Esophagus squamous epithelium (tissue), 5 donors: Measurements from ENCODE around the gene EVI5. TPM values are rescaled to one million over a fixed set of nuclear protein-coding genes. Genes with fewer than 3 reads are reported as not detected.

ENCODE experiments used
- DNase-seq: peaks from one replicate; lab custom pipeline; 2025; lab: John Stamatoyannopoulos, UW
- H3K27ac ChIP-seq, 4 donors: fragments of 200-600 bp; sonication (generic); one replicate each; pipeline ENCODE4 v1.5.1; 2016 to 2019; ENCODE audit warnings: mild to moderate bottlenecking in 1 of 4
- H3K27me3 ChIP-seq, 4 donors: fragments of 200-600 bp; sonication (generic); 1 replicate in 3 of 4; 2 replicates in 1 of 4; pipeline versions ENCODE4 v1.5.1 to v1.6.0; 2017 to 2021; ENCODE audit warnings: antibody characterized with exemption in 1 of 4
- H3K36me3 ChIP-seq, 3 donors: fragments of 200-600 bp; sonication (generic); one replicate each; pipeline ENCODE4 v1.5.1; 2016 to 2019
- H3K4me1 ChIP-seq, 3 donors: fragments of 200-600 bp; sonication (generic); one replicate each; pipeline ENCODE4 v1.5.1; 2017 to 2019
- H3K4me3 ChIP-seq, 4 donors: fragments of 200-600 bp; sonication (generic); 1 replicate in 3 of 4; 2 replicates in 1 of 4; pipeline ENCODE4 v1.5.1; 2016 to 2019; ENCODE audit warnings: mild to moderate bottlenecking in 2 of 4, moderate library complexity in 1 of 4
- H3K9me3 ChIP-seq, 3 donors: fragments of 200-600 bp; sonication (generic); one replicate each; pipeline ENCODE4 v1.5.1; 2016 to 2019
- POLR2A ChIP-seq, 4 donors: fragments of 450-650 bp; IDR thresholded peaks; one replicate each; pipeline ENCODE4 v1.6.1; 2017; ENCODE audit warnings: antibody characterized with exemption in 4 of 4, mild to moderate bottlenecking in 4 of 4, moderate library complexity in 3 of 4
- WGBS, 2 donors: methylation state at CpG; one replicate each; pipeline ENCODE4 v1.1.5; 2018; 5-methylcytosine and 5-hydroxymethylcytosine counted together
- intact Hi-C: fragments of 100-400 bp; cut with DNase I; formaldehyde crosslinking; loops from one replicate; pipeline ENCODE4 v1.15.0; 2022
- total RNA-seq, 4 donors: library from RNA; depleted of rRNA; stranded (reverse); fragments of >200 nt; gene quantifications; one replicate each; pipeline ENCODE4 v1.1.0, GENCODE V29; 2016
- TF ChIP-seq, protein P1 (sequence below), 6 experiments: fragments of 450-650 bp in 4 of 6; fragments of 200-600 bp in 2 of 6; sonication (generic) in 2 of 6; IDR thresholded peaks; one replicate each; pipeline ENCODE4 v1.5.1; 2016 to 2019; ENCODE audit warnings: antibody characterized with exemption in 6 of 6, mild to moderate bottlenecking in 4 of 6, moderate library complexity in 4 of 6
- donor health status: DM: yes; HTN: yes; CAD: no.

EVI5 gene
- total RNA-seq, 4 donors from 2014 or later: 5.1 to 23.7 (median 9.0) TPM

DNA sequence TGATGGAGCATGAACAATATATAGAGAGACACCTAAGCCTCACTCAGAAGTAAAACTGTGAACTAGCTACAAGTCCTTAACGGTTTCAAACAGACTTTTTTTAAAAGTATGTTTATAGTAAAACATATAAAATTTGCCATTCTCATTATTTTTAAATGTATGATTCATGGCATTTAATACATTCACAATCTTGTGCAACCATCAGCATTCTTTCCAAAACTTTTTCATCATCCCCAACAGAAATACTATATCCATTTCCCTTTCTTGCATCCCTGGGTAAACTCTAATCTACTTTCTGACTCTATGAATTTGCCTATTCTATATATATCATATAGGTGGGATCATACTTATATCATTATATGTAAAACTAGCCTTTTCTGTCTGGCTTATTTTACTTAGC lies 25.5 kb downstream of the EVI5 start:
- WGBS, 2 donors: 66 to 69% methylated on average over 1 of the region's 1 CpG
- Histone ChIP-seq H3K4me1 (peaks cover 0 to 3% (median 0%) of the 10 kb centered on the region in 3 donors), H3K27me3 (no peaks in the 10 kb centered on the region), H3K36me3 (no peaks in the 10 kb centered on the region), H3K4me3 (no peak overlapping the region), H3K27ac (no peak overlapping the region), H3K9me3 (no peaks in the 10 kb centered on the region)
- intact Hi-C loops: no loop called here
- DNase-seq: no peak
- no peak for TF ChIP-seq POLR2A (IDR thresholded peaks at IDR 0.05)

DNA sequence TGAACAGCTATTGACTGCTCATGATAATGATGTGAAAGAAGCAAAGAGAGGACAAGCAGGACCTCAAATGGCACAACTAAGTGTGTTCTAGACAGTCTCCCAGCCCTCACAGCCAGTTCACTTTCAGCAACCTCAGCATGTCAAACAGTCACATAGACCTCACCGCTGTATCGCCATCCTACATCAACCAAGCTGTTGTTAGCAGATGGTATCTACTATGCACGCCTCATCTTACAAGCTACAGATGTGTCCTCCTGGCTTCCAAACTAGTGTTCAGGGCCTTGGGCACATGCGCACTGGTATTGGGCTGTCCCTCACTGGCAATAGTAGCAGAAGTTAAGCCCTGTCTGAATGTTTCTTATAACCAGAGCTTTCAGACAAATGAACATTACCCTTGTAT lies 28.4 kb downstream of the EVI5 start:
- TF ChIP-seq POLR2A (IDR thresholded peaks at IDR 0.05): no peak
- TF ChIP-seq, protein P1, sequence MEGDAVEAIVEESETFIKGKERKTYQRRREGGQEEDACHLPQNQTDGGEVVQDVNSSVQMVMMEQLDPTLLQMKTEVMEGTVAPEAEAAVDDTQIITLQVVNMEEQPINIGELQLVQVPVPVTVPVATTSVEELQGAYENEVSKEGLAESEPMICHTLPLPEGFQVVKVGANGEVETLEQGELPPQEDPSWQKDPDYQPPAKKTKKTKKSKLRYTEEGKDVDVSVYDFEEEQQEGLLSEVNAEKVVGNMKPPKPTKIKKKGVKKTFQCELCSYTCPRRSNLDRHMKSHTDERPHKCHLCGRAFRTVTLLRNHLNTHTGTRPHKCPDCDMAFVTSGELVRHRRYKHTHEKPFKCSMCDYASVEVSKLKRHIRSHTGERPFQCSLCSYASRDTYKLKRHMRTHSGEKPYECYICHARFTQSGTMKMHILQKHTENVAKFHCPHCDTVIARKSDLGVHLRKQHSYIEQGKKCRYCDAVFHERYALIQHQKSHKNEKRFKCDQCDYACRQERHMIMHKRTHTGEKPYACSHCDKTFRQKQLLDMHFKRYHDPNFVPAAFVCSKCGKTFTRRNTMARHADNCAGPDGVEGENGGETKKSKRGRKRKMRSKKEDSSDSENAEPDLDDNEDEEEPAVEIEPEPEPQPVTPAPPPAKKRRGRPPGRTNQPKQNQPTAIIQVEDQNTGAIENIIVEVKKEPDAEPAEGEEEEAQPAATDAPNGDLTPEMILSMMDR (IDR thresholded peaks at IDR 0.05): no peak
- WGBS, 2 donors: 79 to 88% methylated on average over 4 of the region's 4 CpGs
- DNase-seq: no peak
- H3K4me1 ChIP-seq: peaks cover 0 to 3% (median 0%) of the 10 kb centered on the region in 3 donors
- no peak overlapping the region for H3K4me3 ChIP-seq
- H3K27me3 ChIP-seq: no peaks in the 10 kb centered on the region
- intact Hi-C loops: no loop called here
- H3K27ac ChIP-seq: no peak overlapping the region
- no peaks in the 10 kb centered on the region for H3K9me3 ChIP-seq
- H3K36me3 ChIP-seq: no peaks in the 10 kb centered on the region

DNA sequence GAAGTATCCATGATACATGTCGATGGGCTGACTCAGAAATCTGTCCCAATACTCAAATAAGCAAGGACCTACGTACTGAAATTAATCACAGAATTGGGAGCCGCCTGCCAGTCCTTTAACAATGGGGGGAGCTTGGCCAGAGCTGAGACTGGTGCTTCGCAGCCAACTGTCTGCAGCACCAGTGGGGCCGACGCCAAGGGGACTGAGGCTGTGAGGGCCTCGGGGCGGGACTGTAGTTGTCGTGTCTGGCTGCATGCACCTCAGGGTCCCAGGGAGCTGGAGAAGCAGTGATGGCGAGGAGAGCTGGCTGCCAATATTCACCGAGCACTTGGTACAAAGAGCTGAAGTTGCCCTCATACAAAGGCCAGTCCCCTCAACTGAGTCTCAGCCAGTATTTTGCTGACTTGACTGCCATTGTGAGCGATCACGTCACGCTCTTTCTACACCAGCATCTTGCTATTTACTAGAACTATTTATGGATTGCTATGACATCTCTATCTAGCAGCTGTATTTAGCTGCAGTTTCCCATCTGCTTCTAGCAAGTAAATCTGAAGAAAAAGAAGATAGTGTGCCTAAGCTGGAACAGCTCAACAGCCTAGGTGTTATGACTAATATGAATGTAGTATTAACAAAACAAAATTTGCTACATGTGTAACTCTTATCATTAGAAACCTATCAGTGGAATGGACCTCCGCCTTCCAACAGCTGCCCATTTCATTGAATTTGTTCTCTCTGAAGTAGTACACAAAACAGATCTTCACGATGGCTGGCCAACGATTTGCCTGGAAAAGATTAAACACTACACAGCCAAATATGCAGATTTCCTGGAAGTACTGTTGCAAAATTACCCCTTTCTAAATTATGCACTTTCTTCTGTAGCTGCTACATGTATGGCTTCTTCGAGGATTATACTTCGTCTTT lies 29.1 kb downstream of the EVI5 start:
- H3K4me3 ChIP-seq: peak overlapping the region in 1 of 4 donors; percentile 3
- TF ChIP-seq POLR2A (IDR thresholded peaks at IDR 0.05): no peak
- TF ChIP-seq, protein P1 (IDR thresholded peaks at IDR 0.05): no peak
- no peak for DNase-seq
- no peaks in the 10 kb centered on the region for H3K36me3 ChIP-seq
- 72 to 83% methylated on average over 19 of the region's 19 CpGs for WGBS, 2 donors
- H3K27me3 ChIP-seq: no peaks in the 10 kb centered on the region
- H3K27ac ChIP-seq: peak overlapping the region in 2 of 4 donors; percentile 63 to 68
- no peaks in the 10 kb centered on the region for H3K9me3 ChIP-seq
- intact Hi-C loops: no loop called here
- H3K4me1 ChIP-seq: peaks cover 0 to 3% (median 0%) of the 10 kb centered on the region in 3 donors

DNA sequence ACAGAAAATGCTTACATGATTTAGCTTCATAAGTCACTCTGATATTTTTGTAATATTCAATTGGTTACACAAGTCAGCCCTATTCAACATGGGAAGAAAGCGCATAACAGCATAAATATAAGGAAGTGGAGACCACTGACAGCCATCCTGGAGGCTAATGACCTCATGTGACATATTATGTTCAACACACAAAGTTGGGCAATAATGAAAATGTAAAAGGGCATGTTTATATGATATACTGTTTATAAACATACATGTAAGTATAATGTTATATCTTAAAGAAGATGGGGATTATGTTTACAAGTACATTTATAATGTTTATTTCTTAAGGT lies 30.2 kb downstream of the EVI5 start:
- H3K27ac ChIP-seq: no peak overlapping the region
- WGBS, 2 donors: 95 to 100% methylated on average over 1 of the region's 1 CpG
- TF ChIP-seq POLR2A (IDR thresholded peaks at IDR 0.05): no peak
- TF ChIP-seq, protein P1 (IDR thresholded peaks at IDR 0.05): no peak
- no peak for DNase-seq
- H3K9me3 ChIP-seq: no peaks in the 10 kb centered on the region
- no peak overlapping the region for H3K4me3 ChIP-seq
- H3K36me3 ChIP-seq: no peaks in the 10 kb centered on the region
- H3K4me1 ChIP-seq: peaks cover 0 to 3% (median 0%) of the 10 kb centered on the region in 3 donors
- intact Hi-C loops: no loop called here
- H3K27me3 ChIP-seq: no peaks in the 10 kb centered on the region

DNA sequence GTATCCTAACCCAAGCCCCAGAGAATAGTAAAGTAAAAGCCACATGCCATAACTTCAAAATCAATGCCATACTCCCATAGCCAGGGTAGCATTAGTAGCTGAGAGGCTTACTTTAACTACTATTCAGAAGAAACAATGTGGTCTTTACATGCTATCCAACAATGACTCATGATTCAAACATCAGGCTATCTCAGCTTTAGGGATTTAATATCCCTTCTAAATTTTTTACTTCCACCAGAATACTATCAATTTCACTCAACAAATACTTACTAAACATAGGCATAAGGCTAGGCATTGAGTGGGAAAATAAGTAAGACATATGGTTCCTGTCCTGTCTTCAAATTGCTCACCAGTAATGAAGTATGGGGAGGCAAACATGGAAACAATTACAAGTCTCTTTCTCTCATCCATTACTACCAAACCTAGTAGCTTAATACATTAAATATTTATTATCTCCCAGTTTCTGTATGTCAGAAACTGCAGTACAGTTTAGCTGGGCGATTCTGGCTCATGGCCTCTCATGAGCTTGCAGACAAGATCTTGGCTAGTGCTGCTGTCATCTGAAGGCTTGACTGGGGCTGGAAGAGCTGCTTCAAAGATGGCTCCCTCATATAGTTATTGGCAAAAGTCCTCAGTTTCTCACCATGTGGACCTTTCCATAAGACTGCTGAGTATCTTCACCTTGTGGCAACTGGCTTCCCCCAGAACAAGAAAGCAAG lies 30.7 kb downstream of the EVI5 start:
- no peaks in the 10 kb centered on the region for H3K27me3 ChIP-seq
- intact Hi-C loops: no loop called here
- H3K4me3 ChIP-seq: no peak overlapping the region
- no peaks in the 10 kb centered on the region for H3K36me3 ChIP-seq
- no peak overlapping the region for H3K27ac ChIP-seq
- no peak for DNase-seq
- no peak for TF ChIP-seq POLR2A (IDR thresholded peaks at IDR 0.05)
- TF ChIP-seq, protein P1 (IDR thresholded peaks at IDR 0.05): no peak
- peaks cover 0 to 3% (median 0%) of the 10 kb centered on the region in 3 donors for H3K4me1 ChIP-seq
- 91 to 94% methylated on average over 1 of the region's 1 CpG for WGBS, 2 donors
- H3K9me3 ChIP-seq: no peaks in the 10 kb centered on the region
